HepG2 (cell line): ENCODE measurements around the gene MSI2. TPM values are rescaled to one million over a fixed set of nuclear protein-coding genes. Genes with fewer than 3 reads are reported as not detected.

Experiments
- FLYWCH1 ChIP-seq: sonication (generic); formaldehyde crosslinking; IDR thresholded peaks from 2 replicates; pipeline ENCODE4 v1.8.1; 2023; ENCODE audit warnings: mild to moderate bottlenecking, missing genetic modification reagents
- JUNB ChIP-seq: sonication (generic); formaldehyde crosslinking; IDR thresholded peaks from 2 replicates; pipeline ENCODE4 v1.8.0; 2022; ENCODE audit warnings: missing genetic modification reagents, mild to moderate bottlenecking, borderline replicate concordance
- KMT2A ChIP-seq: sonication (generic); formaldehyde crosslinking; IDR thresholded peaks from 2 replicates; pipeline ENCODE4 v1.4.0; 2020; ENCODE audit warnings: missing genetic modification reagents
- MLLT10 ChIP-seq: sonication (generic); formaldehyde crosslinking; IDR thresholded peaks from 2 replicates; pipeline ENCODE4 v1.4.0; 2020; ENCODE audit warnings: missing genetic modification reagents
- NBN ChIP-seq: fragments of 450-650 bp; conservative IDR thresholded peaks from 2 replicates; pipeline ENCODE4 v1.6.1; 2017
- NR2F2 ChIP-seq: IDR thresholded peaks from 2 replicates; pipeline ENCODE4 v1.6.1; 2012; ENCODE audit warnings: low read depth, inconsistent platforms, borderline replicate concordance
- PAX8 ChIP-seq: sonication (generic); formaldehyde crosslinking; IDR thresholded peaks from 2 replicates; pipeline ENCODE4 v1.8.0; 2022; ENCODE audit warnings: mild to moderate bottlenecking, missing genetic modification reagents, borderline replicate concordance
- PHF8 ChIP-seq: sonication (generic); formaldehyde crosslinking; IDR thresholded peaks from 2 replicates; pipeline ENCODE4 v1.5.0; 2020; ENCODE audit warnings: missing genetic modification reagents
- TBX2 ChIP-seq: sonication (generic); formaldehyde crosslinking; IDR thresholded peaks from 2 replicates; pipeline ENCODE4 v1.5.0; 2020; ENCODE audit warnings: missing genetic modification reagents, mild to moderate bottlenecking, borderline replicate concordance
- YEATS2 ChIP-seq: sonication (generic); formaldehyde crosslinking; IDR thresholded peaks from 2 replicates; pipeline ENCODE4 v1.4.0; 2020; ENCODE audit warnings: missing genetic modification reagents, borderline replicate concordance
- ZBTB7B ChIP-seq: sonication (generic); formaldehyde crosslinking; IDR thresholded peaks from 2 replicates; pipeline ENCODE4 v1.4.0; 2020; ENCODE audit warnings: missing genetic modification reagents
- ZFP37 ChIP-seq: sonication (generic); formaldehyde crosslinking; IDR thresholded peaks from 2 replicates; pipeline ENCODE4 v1.4.0; 2020; ENCODE audit warnings: missing genetic modification reagents, borderline replicate concordance
- ZFY ChIP-seq: sonication (generic); formaldehyde crosslinking; IDR thresholded peaks from 2 replicates; pipeline ENCODE4 v1.4.0; 2020; ENCODE audit warnings: missing genetic modification reagents
- ZNF34 ChIP-seq: sonication (generic); formaldehyde crosslinking; IDR thresholded peaks from 2 replicates; pipeline ENCODE4 v1.4.0; 2020; ENCODE audit warnings: mild to moderate bottlenecking, missing genetic modification reagents, borderline replicate concordance
- ZNF547 ChIP-seq: sonication (generic); formaldehyde crosslinking; IDR thresholded peaks from 2 replicates; pipeline ENCODE4 v1.5.1; 2020; ENCODE audit warnings: mild to moderate bottlenecking, missing genetic modification reagents
- ZNF567 ChIP-seq: sonication (generic); formaldehyde crosslinking; IDR thresholded peaks from 2 replicates; pipeline ENCODE4 v1.8.1; 2023; ENCODE audit warnings: mild to moderate bottlenecking, missing genetic modification reagents, borderline replicate concordance
- ZNF670 ChIP-seq: sonication (generic); formaldehyde crosslinking; IDR thresholded peaks from 2 replicates; pipeline ENCODE4 v1.8.0; 2022; ENCODE audit warnings: mild to moderate bottlenecking, missing genetic modification reagents, borderline replicate concordance
- ZNF839 ChIP-seq: sonication (generic); formaldehyde crosslinking; IDR thresholded peaks from 2 replicates; pipeline ENCODE4 v1.4.0; 2020; ENCODE audit warnings: missing genetic modification reagents, mild to moderate bottlenecking, borderline replicate concordance
- polyA plus RNA-seq, 8 experiments: library from polyadenylated mRNA; depleted of rRNA in 3 of 8; stranded (reverse) in 7 of 8; unstranded in 1 of 8; fragments of >200 nt; fragmentation: Illumina TruSeq in 4 of 8; extraction: Trizol in 4 of 8; gene quantifications; 2 replicates each; pipeline versions ENCODE4 v1.2.1 to v1.2.3, GENCODE V29; 2011 to 2016; ENCODE audit warnings: low read depth in 4 of 8, missing spikeins in 1 of 8, mixed read lengths in 1 of 8; ENCODE audit not compliant: insufficient read depth in 1 of 8
- total RNA-seq, 5 experiments: library from RNA; depleted of rRNA; stranded (reverse); fragments of >200 nt; fragmentation: Illumina TruSeq; extraction: Trizol; gene quantifications; 2 replicates each; pipeline ENCODE4 v1.2.3, GENCODE V29; 2016; ENCODE audit warnings: low read depth in 1 of 5
- TF ChIP-seq, protein P1 (sequence below): sonication (generic); formaldehyde crosslinking; IDR thresholded peaks from 2 replicates; pipeline ENCODE4 v1.8.0; 2022; ENCODE audit warnings: missing genetic modification reagents, mild to moderate bottlenecking, borderline replicate concordance
- TF ChIP-seq, protein P2 (sequence below): sonication (generic); formaldehyde crosslinking; IDR thresholded peaks from 2 replicates; pipeline ENCODE4 v1.4.0; 2020; ENCODE audit warnings: mild to moderate bottlenecking, missing genetic modification reagents
- TF ChIP-seq, protein P3 (sequence below): sonication (generic); formaldehyde crosslinking; IDR thresholded peaks from 2 replicates; pipeline ENCODE4 v1.5.0; 2020; ENCODE audit warnings: mild to moderate bottlenecking, missing genetic modification reagents
- TF ChIP-seq, protein P4 (sequence below): sonication (generic); formaldehyde crosslinking; conservative IDR thresholded peaks from 2 replicates; pipeline ENCODE4 v1.4.0; 2020; ENCODE audit warnings: missing genetic modification reagents

Gene MSI2
- total and polyA plus RNA-seq, 2 of the 13 experiments (the other 11 are each of a cell fraction or from before 2014, with no cell fraction given): 77.5 to 78.4 TPM

DNA sequence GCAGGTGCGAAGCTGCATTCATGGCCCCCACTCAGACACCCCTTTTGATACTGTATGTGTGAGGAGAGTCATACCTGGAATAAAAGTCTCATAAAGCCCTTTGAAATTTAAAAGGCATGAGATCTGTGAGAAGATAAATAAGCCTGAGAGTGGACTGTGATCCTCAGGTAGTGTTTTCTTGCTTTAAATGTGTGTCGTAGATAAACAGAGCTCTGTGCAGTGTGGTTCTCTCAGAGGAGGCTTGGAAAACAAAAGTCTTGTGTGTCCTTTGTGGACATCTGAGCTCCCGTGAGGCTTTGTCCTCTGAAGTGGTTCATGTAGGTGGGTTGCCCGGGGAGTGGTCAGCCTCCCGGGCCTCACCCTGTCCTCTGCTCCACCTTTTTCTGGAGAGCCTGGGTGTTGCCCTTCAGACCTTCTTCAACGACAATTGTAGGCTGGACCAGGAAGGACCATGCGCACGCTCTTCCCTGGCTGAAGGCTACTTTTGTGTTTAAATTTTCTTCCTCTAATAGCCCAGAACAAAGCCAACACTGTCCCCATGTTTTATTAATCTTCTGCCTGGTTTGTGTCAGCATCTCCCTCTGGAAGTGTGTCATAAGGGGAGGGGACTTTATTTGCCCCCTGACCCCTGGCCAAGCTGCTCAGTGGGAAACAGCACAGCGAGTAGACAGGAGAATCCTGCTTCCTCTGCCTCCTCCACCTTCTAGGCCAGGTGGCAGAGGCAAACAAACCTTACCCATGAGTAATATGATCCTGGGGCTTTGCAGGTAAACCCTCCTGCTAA is 151.2 kb downstream of the MSI2 start (continued):
- TF ChIP-seq TBX2 (CRISPR knock-in tag): peak; percentile 90
- TF ChIP-seq ZNF547 (CRISPR knock-in tag): no peak
- no peak for TF ChIP-seq PAX8 (CRISPR knock-in tag)
- no peak for TF ChIP-seq KMT2A (CRISPR knock-in tag)
- no peak for TF ChIP-seq NBN
- no peak for TF ChIP-seq JUNB (CRISPR knock-in tag)
- TF ChIP-seq ZNF567 (CRISPR knock-in tag): no peak
- TF ChIP-seq, protein P1, sequence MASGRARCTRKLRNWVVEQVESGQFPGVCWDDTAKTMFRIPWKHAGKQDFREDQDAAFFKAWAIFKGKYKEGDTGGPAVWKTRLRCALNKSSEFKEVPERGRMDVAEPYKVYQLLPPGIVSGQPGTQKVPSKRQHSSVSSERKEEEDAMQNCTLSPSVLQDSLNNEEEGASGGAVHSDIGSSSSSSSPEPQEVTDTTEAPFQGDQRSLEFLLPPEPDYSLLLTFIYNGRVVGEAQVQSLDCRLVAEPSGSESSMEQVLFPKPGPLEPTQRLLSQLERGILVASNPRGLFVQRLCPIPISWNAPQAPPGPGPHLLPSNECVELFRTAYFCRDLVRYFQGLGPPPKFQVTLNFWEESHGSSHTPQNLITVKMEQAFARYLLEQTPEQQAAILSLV (CRISPR knock-in tag): no peak
- no peak for TF ChIP-seq ZNF839 (CRISPR knock-in tag)
- peak; percentile 54 for TF ChIP-seq ZFY (CRISPR knock-in tag)
- peak; percentile 54; the same call in 1 of the 2 replicates for TF ChIP-seq NR2F2
- TF ChIP-seq MLLT10 (CRISPR knock-in tag): no peak
- TF ChIP-seq ZNF670 (CRISPR knock-in tag): no peak
- peak; percentile 28; the same call in 1 of the 2 replicates for TF ChIP-seq PHF8
- TF ChIP-seq, protein P2, sequence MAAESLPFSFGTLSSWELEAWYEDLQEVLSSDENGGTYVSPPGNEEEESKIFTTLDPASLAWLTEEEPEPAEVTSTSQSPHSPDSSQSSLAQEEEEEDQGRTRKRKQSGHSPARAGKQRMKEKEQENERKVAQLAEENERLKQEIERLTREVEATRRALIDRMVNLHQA (CRISPR knock-in tag): no peak
- TF ChIP-seq, protein P3, sequence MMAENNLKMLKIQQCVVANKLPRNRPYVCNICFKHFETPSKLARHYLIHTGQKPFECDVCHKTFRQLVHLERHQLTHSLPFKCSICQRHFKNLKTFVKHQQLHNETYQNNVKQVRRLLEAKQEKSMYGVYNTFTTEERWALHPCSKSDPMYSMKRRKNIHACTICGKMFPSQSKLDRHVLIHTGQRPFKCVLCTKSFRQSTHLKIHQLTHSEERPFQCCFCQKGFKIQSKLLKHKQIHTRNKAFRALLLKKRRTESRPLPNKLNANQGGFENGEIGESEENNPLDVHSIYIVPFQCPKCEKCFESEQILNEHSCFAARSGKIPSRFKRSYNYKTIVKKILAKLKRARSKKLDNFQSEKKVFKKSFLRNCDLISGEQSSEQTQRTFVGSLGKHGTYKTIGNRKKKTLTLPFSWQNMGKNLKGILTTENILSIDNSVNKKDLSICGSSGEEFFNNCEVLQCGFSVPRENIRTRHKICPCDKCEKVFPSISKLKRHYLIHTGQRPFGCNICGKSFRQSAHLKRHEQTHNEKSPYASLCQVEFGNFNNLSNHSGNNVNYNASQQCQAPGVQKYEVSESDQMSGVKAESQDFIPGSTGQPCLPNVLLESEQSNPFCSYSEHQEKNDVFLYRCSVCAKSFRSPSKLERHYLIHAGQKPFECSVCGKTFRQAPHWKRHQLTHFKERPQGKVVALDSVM: peak; percentile 82
- TF ChIP-seq FLYWCH1: no peak
- no peak for TF ChIP-seq ZNF34 (CRISPR knock-in tag)
- TF ChIP-seq ZFP37 (CRISPR knock-in tag): peak; percentile 86
- peak; percentile 70; the same call in 1 of the 2 replicates for TF ChIP-seq YEATS2 (CRISPR knock-in tag)
- peak; percentile 93 for TF ChIP-seq ZBTB7B (CRISPR knock-in tag)
- TF ChIP-seq, protein P4, sequence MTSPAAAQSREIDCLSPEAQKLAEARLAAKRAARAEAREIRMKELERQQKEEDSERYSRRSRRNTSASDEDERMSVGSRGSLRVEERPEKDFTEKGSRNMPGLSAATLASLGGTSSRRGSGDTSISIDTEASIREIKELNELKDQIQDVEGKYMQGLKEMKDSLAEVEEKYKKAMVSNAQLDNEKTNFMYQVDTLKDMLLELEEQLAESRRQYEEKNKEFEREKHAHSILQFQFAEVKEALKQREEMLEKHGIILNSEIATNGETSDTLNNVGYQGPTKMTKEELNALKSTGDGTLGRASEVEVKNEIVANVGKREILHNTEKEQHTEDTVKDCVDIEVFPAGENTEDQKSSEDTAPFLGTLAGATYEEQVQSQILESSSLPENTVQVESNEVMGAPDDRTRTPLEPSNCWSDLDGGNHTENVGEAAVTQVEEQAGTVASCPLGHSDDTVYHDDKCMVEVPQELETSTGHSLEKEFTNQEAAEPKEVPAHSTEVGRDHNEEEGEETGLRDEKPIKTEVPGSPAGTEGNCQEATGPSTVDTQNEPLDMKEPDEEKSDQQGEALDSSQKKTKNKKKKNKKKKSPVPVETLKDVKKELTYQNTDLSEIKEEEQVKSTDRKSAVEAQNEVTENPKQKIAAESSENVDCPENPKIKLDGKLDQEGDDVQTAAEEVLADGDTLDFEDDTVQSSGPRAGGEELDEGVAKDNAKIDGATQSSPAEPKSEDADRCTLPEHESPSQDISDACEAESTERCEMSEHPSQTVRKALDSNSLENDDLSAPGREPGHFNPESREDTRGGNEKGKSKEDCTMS: no peak
